HG03520 (cell line): ENCODE data around the gene NPHP4.

Experiments used
- ATAC-seq: cut with Tn5 transposase; IDR thresholded peaks from one replicate; pipeline ENCODE4 v1.9.1; 2021; ENCODE audit warnings: mild to moderate bottlenecking, moderate library complexity; ENCODE audit not compliant: unreplicated experiment

NPHP4 gene

DNA sequence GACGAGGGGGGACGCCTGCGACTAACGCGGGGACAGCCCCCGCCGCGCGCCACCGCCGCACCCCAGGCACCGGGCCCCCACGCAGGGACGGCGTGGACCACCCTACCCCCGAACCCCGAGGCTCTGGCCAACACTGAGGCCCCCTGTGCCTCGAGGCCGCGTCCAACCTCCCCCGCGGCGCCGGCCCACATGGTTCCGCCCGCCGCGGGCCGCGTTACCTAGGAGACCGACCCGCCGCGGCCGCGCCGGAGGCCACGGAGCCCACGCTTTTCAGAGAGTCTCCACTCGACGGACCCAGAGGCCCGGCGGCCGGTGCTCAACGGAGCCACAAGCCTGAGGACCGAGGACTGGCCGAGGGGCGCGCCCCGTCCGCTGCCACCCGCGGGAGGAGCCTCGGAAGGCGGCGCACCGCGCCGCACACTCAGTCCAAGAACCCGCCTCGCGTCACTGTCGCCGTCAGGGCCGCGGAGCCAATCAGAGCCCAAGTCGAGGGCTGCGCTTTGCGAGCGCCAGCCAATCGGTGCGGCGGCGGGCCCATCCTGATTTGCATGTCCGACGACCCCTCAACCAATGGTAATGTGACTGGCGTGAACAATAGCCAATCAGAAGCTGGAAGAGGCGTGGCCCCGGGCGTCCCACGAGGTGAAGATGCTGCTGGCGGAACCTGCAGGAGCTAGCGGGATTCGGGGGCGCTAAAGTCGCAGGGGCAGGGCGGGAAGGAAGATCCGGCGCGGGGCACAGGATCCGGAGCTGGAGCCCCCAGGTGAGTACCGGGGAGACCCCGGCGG is at the start of gene NPHP4:
NPHP4 (minus strand) TSS at position 400 of the 788 bp plus-strand sequence. CDS start 6,136 bp downstream, outside the sequence.
- peak; percentile 90 for ATAC-seq

- ATAC-seq = no peak
Observed at GRCh38 chr1:6041432-6042062, 49.3 kb upstream of the NPHP4 start.

GRCh38 chr1:6040861-6041415 is 48.7 kb upstream of the NPHP4 start:
- ATAC-seq = no peak

- ATAC-seq = no peak
Observed at GRCh38 chr1:6040444-6040843, 48.2 kb upstream of the NPHP4 start.

DNA sequence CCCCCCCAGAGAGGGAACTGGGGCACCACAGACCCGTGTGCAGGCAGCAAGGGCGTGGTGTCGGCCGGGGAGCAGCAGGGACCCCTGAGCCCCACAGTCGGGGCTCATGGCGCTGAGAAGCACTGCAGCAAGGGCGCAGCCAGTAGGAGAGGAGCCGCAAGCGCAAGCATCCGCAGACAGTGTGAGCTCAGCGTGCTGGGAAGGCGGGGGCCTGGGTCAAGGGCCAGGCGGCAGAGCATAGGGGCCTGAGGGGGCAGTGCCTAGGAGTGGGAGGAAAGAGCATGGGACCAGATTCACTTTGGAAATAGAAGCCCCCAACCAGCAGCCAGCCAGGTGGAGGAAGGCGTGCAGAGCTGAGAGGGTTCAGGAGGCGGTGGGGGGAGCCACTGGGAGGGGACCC is 46.8 kb upstream of the NPHP4 start:
- ATAC-seq = no peak

DNA sequence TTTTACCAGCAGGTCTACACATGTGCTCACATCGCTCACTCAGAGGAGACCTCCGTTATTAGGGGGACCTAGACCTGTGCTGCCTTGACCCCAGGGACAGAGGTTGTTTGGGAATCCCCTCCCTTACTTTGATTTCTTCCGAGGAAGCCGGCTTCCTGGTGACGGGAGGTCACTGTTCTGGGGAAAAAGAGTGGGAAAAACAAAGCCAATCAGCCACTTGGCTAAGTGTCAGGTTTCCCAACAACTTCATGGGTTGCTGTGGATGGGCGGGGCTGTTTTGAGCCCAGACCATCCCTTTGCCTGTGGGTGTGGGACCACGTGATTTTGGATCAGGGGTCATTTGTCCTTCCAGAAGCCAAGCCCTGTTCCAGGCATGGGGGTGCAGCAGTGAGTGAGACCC is 46.4 kb upstream of the NPHP4 start:
- no peak for ATAC-seq

- peak; percentile 48 for ATAC-seq
Observed at GRCh38 chr1:6037338-6037762, 45.1 kb upstream of the NPHP4 start.

DNA sequence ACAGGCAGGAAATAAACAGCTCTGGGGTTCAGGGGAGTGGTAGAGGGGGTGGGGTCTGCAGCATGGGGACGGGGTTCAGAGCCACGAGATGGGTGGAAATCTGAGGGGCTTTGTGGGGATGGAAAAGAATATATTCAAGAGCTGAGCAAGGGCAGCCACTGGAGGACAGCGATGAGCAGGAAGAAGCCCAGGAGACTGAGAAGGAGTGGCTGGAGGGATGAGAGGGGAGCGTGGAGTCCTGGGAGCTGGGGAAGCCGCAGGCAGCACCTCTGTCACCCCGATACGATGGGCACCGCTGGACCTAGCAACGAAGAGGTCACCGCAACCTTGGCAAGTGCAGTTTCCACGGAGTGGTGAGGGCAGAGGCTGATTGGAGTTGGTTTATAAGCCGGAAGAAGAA is 43.5 kb upstream of the NPHP4 start:
- ATAC-seq = no peak

DNA sequence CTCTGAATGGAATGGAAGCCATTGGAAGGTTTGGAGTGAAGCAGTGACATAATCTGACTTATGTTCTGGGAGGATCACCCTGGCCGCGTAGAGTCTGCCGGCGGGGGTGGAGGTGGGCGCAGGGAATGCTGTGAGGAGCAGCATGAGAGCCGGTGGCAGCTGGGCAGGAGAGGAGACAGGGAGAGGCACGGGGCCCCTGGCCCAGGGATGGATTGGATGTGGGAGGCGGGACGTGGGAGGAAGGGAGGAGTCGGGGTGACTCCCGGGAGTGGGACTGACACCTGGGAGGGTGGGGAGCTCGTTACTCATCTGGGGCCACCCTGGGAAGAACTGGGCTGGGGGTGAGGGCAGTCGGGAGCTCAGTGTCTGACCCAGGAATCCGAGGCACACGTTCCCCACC is 43.1 kb upstream of the NPHP4 start:
- ATAC-seq = no peak

DNA sequence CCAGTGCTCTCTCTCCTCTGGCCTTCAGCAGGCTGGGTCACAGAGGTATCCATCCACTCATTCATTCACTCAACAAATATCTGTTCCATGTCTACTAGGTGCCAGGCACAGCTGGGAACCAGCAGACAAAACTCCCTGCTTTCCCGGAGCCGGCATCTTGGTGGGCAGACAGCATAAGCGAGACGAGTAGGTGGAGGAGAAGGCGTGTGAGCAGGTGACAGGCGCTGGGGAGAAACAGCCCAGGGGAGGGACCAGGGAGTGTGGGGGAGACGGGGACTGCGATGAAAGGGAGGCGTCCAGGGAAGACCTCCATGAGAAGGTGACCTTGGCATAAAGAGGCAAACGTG is 42.5 kb upstream of the NPHP4 start:
- no peak for ATAC-seq

GRCh38 chr1:6033986-6034749 is 41.9 kb upstream of the NPHP4 start:
- no peak for ATAC-seq

GRCh38 chr1:6033124-6033523 is 40.9 kb upstream of the NPHP4 start:
- no peak for ATAC-seq

DNA sequence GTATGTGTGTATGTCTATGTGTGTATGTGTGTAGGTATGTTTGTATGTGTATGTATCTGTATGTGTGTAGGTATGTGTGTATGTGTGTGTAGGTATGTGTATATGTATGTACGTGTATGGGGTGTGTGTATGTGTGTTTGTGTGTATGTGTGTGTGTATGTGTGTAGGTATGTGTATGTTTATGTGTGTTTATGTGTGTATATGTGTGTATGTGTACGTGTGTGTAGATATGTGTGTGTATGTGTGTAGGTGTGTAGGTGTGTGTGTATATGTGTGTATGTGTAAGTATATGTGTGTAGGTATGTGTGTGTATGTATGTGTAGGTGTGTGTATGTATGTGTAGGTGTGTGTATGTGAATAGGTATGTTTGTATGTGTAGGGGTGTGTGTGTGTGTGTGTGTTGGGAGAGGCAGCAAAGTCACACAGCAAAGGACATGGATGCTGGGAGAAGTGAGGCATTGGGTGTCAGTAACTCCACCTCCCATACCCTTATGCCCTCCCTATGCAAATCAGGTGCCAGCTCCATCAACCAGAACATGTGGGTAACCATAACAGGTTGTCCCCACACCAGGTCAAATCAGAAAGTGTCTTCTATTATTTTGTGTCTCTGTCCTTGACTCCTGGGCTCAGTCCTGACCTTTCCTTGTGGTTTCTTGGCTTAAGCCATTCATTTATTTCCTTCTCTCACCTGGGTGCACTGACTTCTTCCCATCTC is 38.5 kb upstream of the NPHP4 start:
- no peak for ATAC-seq

GRCh38 chr1:6030132-6030531 is 37.9 kb upstream of the NPHP4 start:
- no peak for ATAC-seq

GRCh38 chr1:6029351-6029750 is 37.1 kb upstream of the NPHP4 start:
- ATAC-seq = no peak

GRCh38 chr1:6028042-6028850 is 36.0 kb upstream of the NPHP4 start:
- ATAC-seq = peak; percentile 38

- ATAC-seq = no peak
Observed at GRCh38 chr1:6027591-6027990, 35.4 kb upstream of the NPHP4 start.

DNA sequence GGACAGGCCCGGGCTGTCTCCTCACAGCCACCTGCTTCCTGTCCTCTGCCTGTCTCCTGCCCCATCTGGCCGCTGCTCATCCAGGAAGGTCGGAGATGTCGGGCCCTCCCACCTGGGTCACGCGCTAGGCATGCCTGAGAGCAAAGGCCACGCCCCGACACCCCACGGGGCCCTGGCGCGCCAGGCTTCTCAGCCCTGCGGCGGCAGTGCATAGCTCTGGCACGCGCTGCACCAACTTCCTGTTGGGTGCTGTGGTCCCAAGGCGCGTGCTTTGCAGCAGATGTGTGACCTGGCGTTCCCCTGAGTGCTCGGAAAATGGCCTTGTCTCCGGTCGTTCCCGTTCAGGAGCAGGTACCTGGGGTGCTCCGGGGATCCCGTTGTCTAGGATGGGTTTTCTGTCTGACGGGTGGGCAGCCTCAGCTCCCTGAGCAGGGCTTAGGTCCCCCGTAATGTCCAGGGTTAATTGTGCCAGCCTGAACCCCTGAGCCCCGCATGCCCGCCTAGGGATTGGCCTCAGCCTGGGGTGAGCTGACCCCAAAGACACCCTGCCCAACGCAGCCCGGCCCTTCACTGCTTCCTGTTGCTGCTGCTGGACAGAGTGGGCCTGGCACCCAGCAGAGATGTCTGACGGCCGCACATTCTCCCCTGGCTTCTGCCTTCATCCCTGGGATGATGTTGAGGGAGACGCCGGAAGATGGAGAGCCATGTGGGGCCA is 34.0 kb upstream of the NPHP4 start:
- peak; percentile 80 for ATAC-seq

GRCh38 chr1:6025269-6026094 is 33.3 kb upstream of the NPHP4 start:
- no peak for ATAC-seq
